Measurements from ENCODE around the gene TBCD.
A peak's percentile ranks its signal among the peaks of the same experiment; 100 is the strongest.

Gene TBCD

GRCh38 chr17:82713071-82713723, 38.7 kb upstream of the TBCD start:
- TF ChIP-seq EGR2 (tag by site-specific recombination; IDR thresholded peaks at IDR 0.05; ENCODE audit: low read depth), result peak; percentile 75
- no peak for TF ChIP-seq RBAK (tag by site-specific recombination; IDR thresholded peaks at IDR 0.05)
- TF ChIP-seq ZNF155 (tag by site-specific recombination; IDR thresholded peaks at IDR 0.05), result no peak
- no peak for TF ChIP-seq HOXD13 (CRISPR knock-in tag; IDR thresholded peaks at IDR 0.05; ENCODE audit: borderline replicate concordance)
- TF ChIP-seq, protein P1, sequence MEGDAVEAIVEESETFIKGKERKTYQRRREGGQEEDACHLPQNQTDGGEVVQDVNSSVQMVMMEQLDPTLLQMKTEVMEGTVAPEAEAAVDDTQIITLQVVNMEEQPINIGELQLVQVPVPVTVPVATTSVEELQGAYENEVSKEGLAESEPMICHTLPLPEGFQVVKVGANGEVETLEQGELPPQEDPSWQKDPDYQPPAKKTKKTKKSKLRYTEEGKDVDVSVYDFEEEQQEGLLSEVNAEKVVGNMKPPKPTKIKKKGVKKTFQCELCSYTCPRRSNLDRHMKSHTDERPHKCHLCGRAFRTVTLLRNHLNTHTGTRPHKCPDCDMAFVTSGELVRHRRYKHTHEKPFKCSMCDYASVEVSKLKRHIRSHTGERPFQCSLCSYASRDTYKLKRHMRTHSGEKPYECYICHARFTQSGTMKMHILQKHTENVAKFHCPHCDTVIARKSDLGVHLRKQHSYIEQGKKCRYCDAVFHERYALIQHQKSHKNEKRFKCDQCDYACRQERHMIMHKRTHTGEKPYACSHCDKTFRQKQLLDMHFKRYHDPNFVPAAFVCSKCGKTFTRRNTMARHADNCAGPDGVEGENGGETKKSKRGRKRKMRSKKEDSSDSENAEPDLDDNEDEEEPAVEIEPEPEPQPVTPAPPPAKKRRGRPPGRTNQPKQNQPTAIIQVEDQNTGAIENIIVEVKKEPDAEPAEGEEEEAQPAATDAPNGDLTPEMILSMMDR (tag by site-specific recombination; IDR thresholded peaks at IDR 0.05), result no peak
- no peak for TF ChIP-seq GLI2 (tag by site-specific recombination; IDR thresholded peaks at IDR 0.05; ENCODE audit: borderline replicate concordance, low read depth)
- TF ChIP-seq HOXA7 (CRISPR knock-in tag; IDR thresholded peaks at IDR 0.05; ENCODE audit: borderline replicate concordance), result no peak
- TF ChIP-seq ATF2 (tag by site-specific recombination; IDR thresholded peaks at IDR 0.05; ENCODE audit: low read depth), result no peak
- no peak for TF ChIP-seq ZNF704 (tag by site-specific recombination; IDR thresholded peaks at IDR 0.05)
- CTCF ChIA-PET, result no interaction called here

GRCh38 chr17:82716203-82717010, 35.5 kb upstream of the TBCD start, which contains the start of gene FN3KRP:
Gene FN3KRP (plus strand): TSS chr17:82716706. CDS start chr17:82716756, 50 bp downstream.
- peak within 1 kb of the TSS; percentile 88 for H3K4me3 ChIP-seq (ENCODE audit: low read depth, low read length)
- H3K36me3 ChIP-seq (ENCODE audit: control insufficient read depth in 2 of 2, insufficient read depth in 1 of 2, low read length in 2 of 2), result peaks cover 24 to 30% of the 10 kb centered on the region in 2 experiments
- peaks cover 7% of the 10 kb centered on the region; the same call in 1 of the 2 replicates for H3K4me1 ChIP-seq (ENCODE audit: control insufficient read depth, insufficient read depth, low read length)
- peak within 1 kb of the TSS; percentile 80 for H3K27ac ChIP-seq (ENCODE audit: extremely low read depth, low read depth, low read length)
- ChIA-PET POLR2A (interaction anchor here (0.6 to 2.1 kb wide), 15 partner anchors 8 to 469 kb away, joined by 3 to 16 read pairs (median 4); no protein-coding TSS in a partner anchor), CTCF (interaction anchor here (1.1 kb wide), 1 partner anchor 8 kb away, joined by 3 read pairs; no protein-coding TSS in a partner anchor)
- no peaks in the 10 kb centered on the region for H3K9me3 ChIP-seq (ENCODE audit: control insufficient read depth, insufficient read depth, low read depth, low read length)
- TF ChIP-seq KLF16 (tag by site-specific recombination; IDR thresholded peaks at IDR 0.05) (peak; percentile 73), ZNF324 (tag by site-specific recombination; IDR thresholded peaks at IDR 0.05) (0 out of 2 replicates have a peak, but pooled peaks have one; percentile 18), KLF8 (tag by site-specific recombination; IDR thresholded peaks at IDR 0.05) (peak; percentile 63; the same call in 1 of the 2 replicates), SP2 (tag by site-specific recombination; IDR thresholded peaks at IDR 0.05) (peak; percentile 82), YY1 (tag by site-specific recombination; IDR thresholded peaks at IDR 0.05) (peak; percentile 70; the same call in 1 of the 2 replicates), ZNF404 (tag by site-specific recombination; IDR thresholded peaks at IDR 0.05) (no peak), ZEB2 (tag by site-specific recombination; IDR thresholded peaks at IDR 0.05) (0 out of 2 replicates have a peak, but pooled peaks have one; percentile 24), PATZ1 (tag by site-specific recombination; IDR thresholded peaks at IDR 0.05) (0 out of 2 replicates have a peak, but pooled peaks have one; percentile 34), ZBTB8A (tag by site-specific recombination; IDR thresholded peaks at IDR 0.05) (0 out of 2 replicates have a peak, but pooled peaks have one; percentile 25), ZNF449 (tag by site-specific recombination; IDR thresholded peaks at IDR 0.05) (0 out of 2 replicates have a peak, but pooled peaks have one; percentile 17), ZBTB7A (tag by site-specific recombination; IDR thresholded peaks at IDR 0.05; ENCODE audit: low read depth) (no peak), KLF1 (tag by site-specific recombination; IDR thresholded peaks at IDR 0.05) (0 out of 2 replicates have a peak, but pooled peaks have one; percentile 19)
- TF ChIP-seq, protein P2, sequence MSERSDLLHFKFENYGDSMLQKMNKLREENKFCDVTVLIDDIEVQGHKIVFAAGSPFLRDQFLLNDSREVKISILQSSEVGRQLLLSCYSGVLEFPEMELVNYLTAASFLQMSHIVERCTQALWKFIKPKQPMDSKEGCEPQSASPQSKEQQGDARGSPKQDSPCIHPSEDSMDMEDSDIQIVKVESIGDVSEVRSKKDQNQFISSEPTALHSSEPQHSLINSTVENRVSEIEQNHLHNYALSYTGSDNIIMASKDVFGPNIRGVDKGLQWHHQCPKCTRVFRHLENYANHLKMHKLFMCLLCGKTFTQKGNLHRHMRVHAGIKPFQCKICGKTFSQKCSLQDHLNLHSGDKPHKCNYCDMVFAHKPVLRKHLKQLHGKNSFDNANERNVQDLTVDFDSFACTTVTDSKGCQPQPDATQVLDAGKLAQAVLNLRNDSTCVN (tag by site-specific recombination; optimal IDR thresholded peaks at IDR 0.05), result peak; percentile 93
- TF ChIP-seq, protein P3, sequence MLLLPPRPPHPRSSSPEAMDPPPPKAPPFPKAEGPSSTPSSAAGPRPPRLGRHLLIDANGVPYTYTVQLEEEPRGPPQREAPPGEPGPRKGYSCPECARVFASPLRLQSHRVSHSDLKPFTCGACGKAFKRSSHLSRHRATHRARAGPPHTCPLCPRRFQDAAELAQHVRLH (tag by site-specific recombination; IDR thresholded peaks at IDR 0.05), result no peak

More at GRCh38 chr17:82713071-82713723, 38.7 kb upstream of the TBCD start:
- Histone ChIP-seq H3K27ac (ENCODE audit: extremely low read depth, low read depth, low read length) (no peak overlapping the region), H3K4me1 (ENCODE audit: control insufficient read depth, insufficient read depth, low read length) (peaks cover 7% of the 10 kb centered on the region; the same call in 1 of the 2 replicates), H3K4me3 (ENCODE audit: low read depth, low read length) (no peak overlapping the region), H3K9me3 (ENCODE audit: control insufficient read depth, insufficient read depth, low read depth, low read length) (no peaks in the 10 kb centered on the region), H3K36me3 (ENCODE audit: control insufficient read depth in 2 of 2, insufficient read depth in 1 of 2, low read length in 2 of 2) (peaks cover 3 to 4% of the 10 kb centered on the region in 2 experiments; a peak in 2 of 3 replicates)
- POLR2A ChIA-PET, result no interaction called here

Data from HEK293 (cell line).